Measurements from ENCODE around the gene RAB40C. TPM values are rescaled to one million over a fixed set of nuclear protein-coding genes. Genes with fewer than 3 reads are reported as not detected.

The RAB40C gene
- total and polyA plus RNA-seq, 7 donors: 16.8 to 41.2 (median 28.8) TPM

DNA sequence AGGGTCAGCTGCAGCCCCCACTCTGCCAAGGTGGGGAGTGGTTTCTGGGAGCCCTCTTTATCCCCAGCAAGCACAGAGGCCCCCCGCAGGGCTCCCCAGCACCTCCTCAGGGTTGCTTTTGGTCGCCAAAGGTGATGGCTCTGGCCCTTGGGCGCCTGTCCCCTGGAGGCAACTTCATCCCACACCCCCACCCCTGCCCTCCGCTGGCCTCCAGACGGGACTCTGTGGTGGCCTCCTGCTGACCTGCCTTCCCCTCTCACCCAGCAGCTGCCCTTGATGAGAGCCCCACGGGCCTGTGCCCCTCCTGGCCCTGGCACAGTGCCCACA, 70.2 kb downstream of the RAB40C start:
- no peak for TF ChIP-seq EP300 (IDR thresholded peaks at IDR 0.05)
- TF ChIP-seq CTCF (IDR thresholded peaks at IDR 0.05): no peak
- TF ChIP-seq POLR2AphosphoS5 (IDR thresholded peaks at IDR 0.05): no peak
- no peak for TF ChIP-seq POLR2A (IDR thresholded peaks at IDR 0.05)
- peak overlapping the region in 3 of 4 donors; percentile 24 to 39 (median 38) for H3K4me3 ChIP-seq
- 61 to 64% methylated on average over 6 of the region's 6 CpGs for WGBS, 2 donors
- H3K27me3 ChIP-seq: no peaks in the 10 kb centered on the region
- peaks cover 0 to 19% (median 14%) of the 10 kb centered on the region in 4 donors for H3K4me1 ChIP-seq
- intact Hi-C loops (cut with DNase I): loop anchor here (1.0 to 10.0 kb wide), 4 partner anchors 18 to 275 kb away; partner anchors contain the start of genes CAPN15 and PGAP6
- H3K36me3 ChIP-seq: peaks cover 0 to 30% (median 3%) of the 10 kb centered on the region in 4 donors
- H3K9me3 ChIP-seq: no peaks in the 10 kb centered on the region
- no peak for DNase-seq
- H3K27ac ChIP-seq: peak overlapping the region; percentile 71 to 87 (median 84)

DNA sequence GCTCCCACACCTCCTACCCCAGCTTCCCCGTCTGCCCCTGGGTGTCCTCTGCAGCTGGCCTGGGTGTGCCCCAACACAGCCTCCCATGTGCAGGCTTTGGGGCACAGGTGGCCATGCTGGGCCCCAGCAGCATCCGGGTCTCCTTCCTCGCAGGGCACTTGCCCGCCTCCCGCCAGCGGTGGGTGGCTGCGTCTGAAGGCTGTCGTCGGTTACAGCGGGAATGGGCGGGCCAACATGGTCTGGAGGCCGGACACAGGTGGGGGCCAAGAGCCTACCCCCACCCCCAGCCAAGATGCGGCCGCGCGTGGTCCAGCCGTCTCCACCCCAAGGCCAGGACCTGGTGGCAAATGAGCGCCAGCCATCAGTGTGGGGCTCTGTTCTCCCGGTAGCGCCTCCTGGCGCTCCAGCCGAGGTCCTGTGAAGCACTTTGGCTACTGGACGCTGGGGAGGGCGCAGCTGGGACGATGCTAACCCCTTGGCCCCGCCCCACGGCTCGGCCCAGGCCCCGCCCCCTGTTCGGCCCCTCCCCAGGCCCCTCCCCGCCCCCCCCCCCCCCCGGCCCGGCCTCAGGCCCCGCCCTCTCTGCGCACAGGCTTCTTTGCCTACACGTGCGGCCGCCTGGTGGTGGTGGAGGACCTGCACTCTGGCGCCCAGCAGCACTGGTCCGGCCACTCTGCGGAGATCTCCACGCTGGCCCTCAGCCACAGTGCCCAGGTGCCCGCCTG, 70.8 kb downstream of the RAB40C start:
- no peaks in the 10 kb centered on the region for H3K9me3 ChIP-seq
- WGBS, 2 donors: 8 to 20% methylated on average over 38 to 41 of the region's 43 CpGs
- H3K4me3 ChIP-seq: peak overlapping the region in 3 of 4 donors; percentile 24 to 39 (median 38)
- intact Hi-C loops (cut with DNase I): loop anchor here (1.0 to 10.0 kb wide), 4 partner anchors 18 to 276 kb away; partner anchors contain the start of genes CAPN15 and PGAP6
- H3K4me1 ChIP-seq: peaks cover 0 to 19% (median 14%) of the 10 kb centered on the region in 4 donors
- peaks cover 0 to 25% (median 3%) of the 10 kb centered on the region in 4 donors for H3K36me3 ChIP-seq
- no peaks in the 10 kb centered on the region for H3K27me3 ChIP-seq
- peak; percentile 96 for DNase-seq
- peak overlapping the region; percentile 75 to 87 (median 84) for H3K27ac ChIP-seq
- no peak for TF ChIP-seq EP300 (IDR thresholded peaks at IDR 0.05)
- no peak for TF ChIP-seq POLR2A (IDR thresholded peaks at IDR 0.05)
- TF ChIP-seq CTCF (IDR thresholded peaks at IDR 0.05): peak; percentile 47 to 74 (median 63)
- TF ChIP-seq POLR2AphosphoS5 (IDR thresholded peaks at IDR 0.05): peak; percentile 38 to 73 (median 42)

DNA sequence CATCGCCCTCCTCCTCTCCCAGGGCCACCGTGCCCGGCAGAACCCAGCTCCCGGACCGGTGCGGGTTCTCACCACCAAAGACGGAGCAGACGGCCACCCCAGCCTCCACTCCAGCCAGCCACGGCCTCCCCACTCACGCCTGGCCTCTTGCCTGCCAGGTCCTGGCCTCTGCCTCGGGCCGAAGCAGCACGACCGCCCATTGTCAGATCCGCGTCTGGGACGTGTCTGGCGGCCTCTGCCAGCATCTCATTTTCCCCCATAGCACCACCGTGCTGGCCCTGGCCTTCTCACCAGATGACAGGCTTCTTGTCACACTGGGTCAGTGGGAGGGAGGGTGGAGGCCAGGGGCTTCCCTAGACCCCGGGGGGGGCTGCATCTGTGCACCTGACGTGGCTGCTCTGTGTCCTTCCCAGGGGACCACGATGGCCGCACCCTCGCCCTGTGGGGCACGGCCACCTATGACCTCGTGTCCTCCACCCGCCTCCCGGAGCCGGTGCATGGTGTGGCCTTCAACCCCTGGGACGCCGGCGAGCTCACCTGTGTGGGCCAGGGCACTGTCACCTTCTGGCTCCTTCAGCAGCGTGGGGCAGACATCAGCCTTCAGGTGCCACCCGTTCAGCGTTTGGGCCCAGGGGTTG, 71.4 kb downstream of the RAB40C start:
- peaks cover 0 to 23% (median 3%) of the 10 kb centered on the region in 4 donors for H3K36me3 ChIP-seq
- peak overlapping the region; percentile 75 to 87 (median 84) for H3K27ac ChIP-seq
- H3K9me3 ChIP-seq: no peaks in the 10 kb centered on the region
- H3K27me3 ChIP-seq: no peaks in the 10 kb centered on the region
- H3K4me1 ChIP-seq: peaks cover 0 to 19% (median 14%) of the 10 kb centered on the region in 4 donors
- no peak for DNase-seq
- WGBS, 2 donors: 45 to 70% methylated on average over 35 of the region's 35 CpGs
- TF ChIP-seq CTCF (IDR thresholded peaks at IDR 0.05) (peak in 2 of 4 experiments; percentile 2 to 41), POLR2A (IDR thresholded peaks at IDR 0.05) (no peak)
- intact Hi-C loops (cut with DNase I): loop anchor here (2.0 to 10.0 kb wide), 3 partner anchors 73 to 277 kb away; partner anchors contain the start of genes CAPN15 and PGAP6
- H3K4me3 ChIP-seq: peak overlapping the region in 1 of 4 donors; percentile 39

- H3K27me3 ChIP-seq: no peaks in the 10 kb centered on the region
- DNase-seq: no peak
- peaks cover 0 to 18% (median 3%) of the 10 kb centered on the region in 4 donors for H3K36me3 ChIP-seq
- H3K9me3 ChIP-seq: no peaks in the 10 kb centered on the region
- intact Hi-C loops (cut with DNase I): loop anchor here (5.0 to 10.0 kb wide), 2 partner anchors 135 to 277 kb away; partner anchors contain the start of genes CAPN15 and PGAP6
- WGBS, 2 donors: 95% methylated on average over 19 of the region's 19 CpGs
- H3K4me3 ChIP-seq: no peak overlapping the region
- TF ChIP-seq POLR2A (IDR thresholded peaks at IDR 0.05): no peak
- peaks cover 0 to 21% (median 15%) of the 10 kb centered on the region in 4 donors for H3K4me1 ChIP-seq
- no peak overlapping the region for H3K27ac ChIP-seq
Measured at GRCh38 chr16:662095-662494, 72.2 kb downstream of the RAB40C start.

GRCh38 chr16:662597-662996, 72.7 kb downstream of the RAB40C start:
- no peaks in the 10 kb centered on the region for H3K9me3 ChIP-seq
- intact Hi-C loops (cut with DNase I): loop anchor here (5.0 to 10.0 kb wide), 2 partner anchors 135 to 278 kb away; partner anchors contain the start of genes CAPN15 and PGAP6
- DNase-seq: no peak
- peaks cover 0 to 13% (median 3%) of the 10 kb centered on the region in 4 donors for H3K36me3 ChIP-seq
- H3K4me1 ChIP-seq: peaks cover 0 to 26% (median 20%) of the 10 kb centered on the region in 4 donors
- H3K27me3 ChIP-seq: no peaks in the 10 kb centered on the region
- WGBS, 2 donors: 95 to 96% methylated on average over 21 of the region's 21 CpGs
- H3K27ac ChIP-seq: no peak overlapping the region
- no peak overlapping the region for H3K4me3 ChIP-seq
- TF ChIP-seq POLR2AphosphoS5 (IDR thresholded peaks at IDR 0.05): no peak
- no peak for TF ChIP-seq EP300 (IDR thresholded peaks at IDR 0.05)
- no peak for TF ChIP-seq CTCF (IDR thresholded peaks at IDR 0.05)
- TF ChIP-seq POLR2A (IDR thresholded peaks at IDR 0.05): no peak

All from sigmoid colon (tissue), 7 donors.